HUDEP-2 (cell line): ENCODE measurements around the gene SLC25A48.

ENCODE experiments used
- DNase-seq, 76 experiments: peaks; one replicate each; lab custom pipeline; 2025; ENCODE audit not compliant: unreplicated experiment in 76 of 76; lab: John Stamatoyannopoulos, UW

The SLC25A48 gene

GRCh38 chr5:135913713-135914626 lies 79.5 kb downstream of the SLC25A48 start:
- DNase-seq, result no peak

- no peak for DNase-seq
Observed at GRCh38 chr5:135915466-135916001, 81.1 kb downstream of the SLC25A48 start.

DNA sequence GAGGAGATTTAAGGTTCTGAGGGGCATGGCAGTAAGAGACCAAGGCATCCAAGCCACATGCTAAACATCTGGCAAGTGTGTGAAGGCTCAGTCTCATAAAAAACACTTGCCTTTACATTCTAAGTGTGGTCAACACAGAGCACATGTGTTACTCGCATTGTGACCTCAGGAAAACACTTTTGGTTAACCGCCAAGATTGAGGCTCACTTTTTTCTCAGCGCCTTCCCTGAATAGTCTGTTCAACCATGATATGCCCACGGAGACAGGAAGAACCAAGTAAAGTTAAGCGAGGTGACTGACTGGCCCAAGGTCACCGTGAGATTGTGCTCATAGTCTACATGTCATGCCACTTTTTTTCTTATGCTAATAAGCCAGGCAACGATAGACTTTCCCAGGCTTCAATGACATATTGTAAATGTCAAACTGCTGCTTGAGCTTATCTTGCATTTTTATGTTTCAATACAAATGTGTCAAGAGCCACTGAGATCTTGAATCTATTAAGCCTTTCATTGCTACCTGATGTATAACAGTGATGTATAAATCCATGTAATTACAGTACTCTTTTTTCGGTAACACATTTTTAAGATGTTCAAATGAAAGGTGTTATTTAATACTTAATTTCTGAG lies 82.3 kb downstream of the SLC25A48 start:
- no peak for DNase-seq

GRCh38 chr5:135920199-135920598 lies 85.7 kb downstream of the SLC25A48 start:
- DNase-seq, result no peak

DNA sequence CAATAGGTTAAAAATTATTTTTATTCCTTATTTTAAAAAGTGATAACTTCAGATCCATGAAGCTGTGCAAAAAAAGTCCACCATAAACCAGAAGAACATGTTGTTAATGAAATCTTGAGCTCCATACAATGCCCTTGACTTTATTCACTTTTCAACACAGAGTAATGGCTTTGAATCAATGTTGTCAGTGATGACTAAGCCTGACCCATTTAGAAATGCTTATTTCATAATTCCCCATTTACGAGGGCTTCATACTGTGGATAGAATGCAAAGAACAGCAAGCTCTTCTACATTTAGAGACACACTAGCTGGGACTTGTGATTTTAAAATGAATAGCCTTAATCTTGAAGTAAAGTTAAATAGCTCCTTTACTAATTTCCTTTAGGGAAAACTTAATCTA lies 86.9 kb downstream of the SLC25A48 start:
- no peak for DNase-seq

- no peak for DNase-seq
Observed at GRCh38 chr5:135930029-135930948, 95.8 kb downstream of the SLC25A48 start.

- no peak for DNase-seq
Observed at GRCh38 chr5:135930949-135931295, 96.5 kb downstream of the SLC25A48 start.

GRCh38 chr5:135934939-135935338 lies 100.5 kb downstream of the SLC25A48 start:
- DNase-seq, result no peak

- no peak for DNase-seq
Observed at GRCh38 chr5:135937245-135937911, 102.9 kb downstream of the SLC25A48 start.
